Kidney capillary endothelial cell (primary cell): Measurements from ENCODE around the gene PTPRN2.
"Not testable (repeated sequence)": the region's sequence is repeated elsewhere in the genome, so short reads cannot be mapped to it uniquely, and the experiment has no call there.

Experiments used
- DNase-seq: peaks from one replicate; pipeline ENCODE4 v3.0.0-alpha.2; 2018; ENCODE audit warnings: low spot score

Gene PTPRN2

DNA sequence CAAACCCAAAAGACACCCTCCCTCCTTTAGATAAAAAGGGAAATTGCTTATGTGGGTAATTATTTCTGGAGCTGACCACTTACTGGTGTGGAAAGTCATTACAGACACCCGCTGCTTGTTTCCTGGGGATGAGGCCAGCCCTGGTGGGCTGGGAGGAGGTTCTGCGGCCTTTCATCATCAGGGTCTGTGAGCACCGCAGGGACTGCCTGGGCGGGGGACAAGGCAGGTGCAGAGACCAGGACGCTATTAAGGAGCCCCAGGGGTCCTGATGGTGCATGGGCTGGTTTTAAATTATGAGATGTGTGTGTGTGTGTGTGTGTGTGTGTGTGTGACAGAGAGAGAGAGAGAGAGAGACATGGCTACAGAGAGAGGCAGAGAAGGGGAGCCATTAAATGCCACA lies 1079.6 kb downstream of the PTPRN2 start:
- DNase-seq = no peak

GRCh38 chr7:157506268-157506667 lies 1081.4 kb downstream of the PTPRN2 start:
- DNase-seq = no peak

GRCh38 chr7:157505646-157506045 lies 1082.0 kb downstream of the PTPRN2 start:
- no peak for DNase-seq

GRCh38 chr7:157503229-157503628 lies 1084.4 kb downstream of the PTPRN2 start:
- DNase-seq = no peak

GRCh38 chr7:157502701-157503111 lies 1084.9 kb downstream of the PTPRN2 start:
- peak; percentile 97 for DNase-seq

- no peak for DNase-seq
Measured at GRCh38 chr7:157501581-157501980, 1086.0 kb downstream of the PTPRN2 start.

DNA sequence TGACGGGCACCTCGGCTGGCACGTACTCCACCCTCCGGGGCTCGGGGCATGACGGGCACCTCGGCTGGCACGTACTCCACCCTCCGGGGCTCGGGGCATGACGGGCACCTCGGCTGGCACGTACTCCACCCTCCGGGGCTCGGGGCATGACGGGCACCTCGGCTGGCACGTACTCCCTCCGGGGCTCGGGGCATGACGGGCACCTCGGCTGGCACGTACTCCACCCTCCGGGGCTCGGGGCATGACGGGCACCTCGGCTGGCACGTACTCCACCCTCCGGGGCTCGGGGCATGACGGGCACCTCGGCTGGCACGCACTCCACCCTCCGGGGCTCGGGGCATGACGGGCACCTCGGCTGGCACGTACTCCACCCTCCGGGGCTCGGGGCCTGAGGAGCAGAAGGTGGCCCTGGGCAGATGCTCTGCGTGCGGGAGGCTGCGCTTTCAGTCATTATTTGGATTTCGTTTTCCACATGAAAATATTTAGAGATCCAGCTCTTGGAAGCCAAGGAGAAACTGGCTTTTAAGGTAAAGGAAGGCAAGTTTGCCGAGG lies 1086.6 kb downstream of the PTPRN2 start:
- DNase-seq = not testable (repeated sequence)

GRCh38 chr7:157500171-157500960 lies 1087.3 kb downstream of the PTPRN2 start:
- no peak for DNase-seq

GRCh38 chr7:157499835-157500153 lies 1087.8 kb downstream of the PTPRN2 start:
- DNase-seq = no peak

- DNase-seq = no peak
Measured at GRCh38 chr7:157499121-157499834, 1088.3 kb downstream of the PTPRN2 start.

GRCh38 chr7:157498657-157499056 lies 1089.0 kb downstream of the PTPRN2 start:
- DNase-seq = no peak

GRCh38 chr7:157497744-157498651 lies 1089.6 kb downstream of the PTPRN2 start:
- no peak for DNase-seq

DNA sequence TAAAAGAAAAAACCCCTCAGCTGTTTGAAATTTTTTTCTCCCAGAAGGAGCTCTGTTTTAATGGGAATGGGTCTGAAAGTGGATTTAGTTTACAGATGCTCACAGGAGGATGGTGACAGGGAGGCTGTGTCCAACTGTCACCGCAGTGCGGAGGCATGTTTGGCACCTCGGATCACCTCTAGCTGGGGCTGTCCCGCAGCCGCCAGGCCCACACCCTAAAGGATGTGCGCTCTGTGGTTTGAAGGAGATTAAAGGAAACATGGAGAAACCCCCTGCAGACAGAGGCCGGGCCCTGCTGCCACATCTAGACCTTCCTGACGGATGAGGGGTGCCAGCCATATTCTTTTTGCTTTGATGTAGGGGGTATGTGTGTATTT lies 1090.3 kb downstream of the PTPRN2 start:
- DNase-seq = no peak

DNA sequence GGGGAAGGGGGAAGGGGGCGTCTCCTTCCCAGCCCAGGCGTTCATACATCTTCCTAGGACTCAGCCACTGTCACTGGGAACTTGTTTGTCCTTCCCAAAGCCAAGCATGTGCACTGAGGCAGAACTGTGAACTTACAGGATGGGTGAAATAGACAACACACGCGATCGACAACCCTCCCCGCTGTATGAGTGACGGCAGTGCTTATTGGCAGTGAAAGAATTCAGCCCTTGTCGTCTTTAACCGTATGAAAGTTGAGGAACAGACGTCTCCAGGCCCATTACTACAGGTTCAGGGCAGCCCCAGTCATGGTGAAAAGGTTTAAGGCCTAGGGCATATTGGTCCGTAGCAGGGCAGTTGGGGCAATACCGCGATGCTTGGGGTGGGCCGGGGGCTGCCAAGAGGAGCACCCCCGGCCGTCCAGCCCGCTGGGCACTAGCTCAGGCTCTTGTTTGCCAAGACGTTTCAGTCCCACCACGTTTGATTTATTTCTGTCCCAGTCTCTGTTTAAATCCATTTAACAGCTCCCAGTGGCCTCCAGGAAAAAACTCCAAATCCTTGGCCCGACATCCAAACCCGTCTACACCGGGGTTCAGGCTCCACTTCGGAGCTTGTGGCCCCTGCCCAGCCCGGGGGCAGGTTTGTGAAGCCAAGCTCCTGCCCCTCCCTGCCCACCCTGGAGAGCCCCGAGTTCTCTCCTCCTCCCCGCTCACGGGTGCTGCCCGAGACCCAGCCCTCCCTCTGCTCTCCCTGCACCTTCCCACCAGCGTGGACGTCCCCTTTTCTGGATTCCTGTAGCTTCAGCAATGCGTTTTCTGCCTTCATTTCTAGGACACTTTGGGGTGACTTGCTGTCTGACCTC lies 1091.0 kb downstream of the PTPRN2 start:
- DNase-seq = no peak

GRCh38 chr7:157495594-157495993 lies 1092.0 kb downstream of the PTPRN2 start:
- DNase-seq = no peak

- DNase-seq = no peak
Measured at GRCh38 chr7:157495177-157495553, 1092.5 kb downstream of the PTPRN2 start.

GRCh38 chr7:157494506-157495176 lies 1093.0 kb downstream of the PTPRN2 start:
- DNase-seq = no peak

- DNase-seq = no peak
Measured at GRCh38 chr7:157493776-157494175, 1093.8 kb downstream of the PTPRN2 start.

- no peak for DNase-seq
Measured at GRCh38 chr7:157493017-157493416, 1094.6 kb downstream of the PTPRN2 start.

GRCh38 chr7:157490465-157490912 lies 1097.1 kb downstream of the PTPRN2 start:
- no peak for DNase-seq

GRCh38 chr7:157489870-157490269 lies 1097.8 kb downstream of the PTPRN2 start:
- DNase-seq = not testable (repeated sequence)
